ENCODE results near the gene TGIF2. TPM values are rescaled to one million over a fixed set of nuclear protein-coding genes. Genes with fewer than 3 reads are reported as not detected.

The TGIF2 gene
- total and polyA plus RNA-seq, 9 of the 15 experiments (the other 6 are each of a cell fraction or from before 2014, with no cell fraction given): 6.8 to 27.8 (median 15.7) TPM

- TF ChIP-seq ZNF740 (CRISPR knock-in tag; IDR thresholded peaks at IDR 0.05) (peak; percentile 63; the same call in 1 of the 2 replicates), ZNF740 (tag; IDR thresholded peaks at IDR 0.05) (no peak; a peak in 1 of 4 replicates), FOS (IDR thresholded peaks at IDR 0.05; ENCODE audit: extremely low read depth, insufficient read length) (no peak), CUX1 (CRISPR knock-in tag; IDR thresholded peaks at IDR 0.05) (no peak), CLOCK (CRISPR knock-in tag; IDR thresholded peaks at IDR 0.05; ENCODE audit: borderline replicate concordance) (no peak), EHMT2 (IDR thresholded peaks at IDR 0.05) (no peak), BCLAF1 (IDR thresholded peaks at IDR 0.05; ENCODE audit: borderline replicate concordance in 1 of 2, control insufficient read depth in 1 of 2, low read depth in 2 of 2, low read length in 1 of 2) (no peak), ELF4 (CRISPR knock-in tag; IDR thresholded peaks at IDR 0.05) (no peak), COPS2 (conservative IDR thresholded peaks at IDR 0.05) (no peak), ZNF282 (CRISPR knock-in tag; IDR thresholded peaks at IDR 0.05) (no peak), E4F1 (CRISPR knock-in tag; IDR thresholded peaks at IDR 0.05; ENCODE audit: borderline replicate concordance) (no peak), NFE2L1 (tag; IDR thresholded peaks at IDR 0.05; ENCODE audit: borderline replicate concordance, low read depth) (no peak)
Observed at GRCh38 chr20:36573798-36574365, 485 bp downstream of the TGIF2 start (continued).

Measured in K562 (cell line).